ENCODE measurements around the gene TBXAS1.

Gene TBXAS1

DNA sequence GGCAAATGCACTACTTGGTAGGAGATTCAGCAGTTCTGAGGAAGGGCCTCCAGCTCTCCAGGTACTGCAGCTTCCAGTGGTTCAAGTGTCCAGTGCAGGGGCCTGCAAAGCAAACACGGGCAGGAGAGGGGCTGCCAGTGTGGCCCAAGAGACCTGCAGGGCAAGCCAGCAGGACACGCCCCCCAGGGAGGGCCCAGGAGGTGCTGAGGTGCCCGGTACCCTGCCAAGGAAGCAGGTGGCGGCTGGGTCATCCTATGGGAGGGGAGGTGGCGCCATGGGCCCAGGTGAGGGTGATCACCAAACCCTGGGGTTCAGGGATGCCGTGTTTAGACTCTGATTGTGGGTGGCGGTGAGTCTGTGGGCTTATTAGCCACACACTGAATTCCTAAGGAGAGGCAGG lies 188.0 kb downstream of the TBXAS1 start:
- TF ChIP-seq ZFX (IDR thresholded peaks at IDR 0.05): no peak
- TF ChIP-seq, protein P1, sequence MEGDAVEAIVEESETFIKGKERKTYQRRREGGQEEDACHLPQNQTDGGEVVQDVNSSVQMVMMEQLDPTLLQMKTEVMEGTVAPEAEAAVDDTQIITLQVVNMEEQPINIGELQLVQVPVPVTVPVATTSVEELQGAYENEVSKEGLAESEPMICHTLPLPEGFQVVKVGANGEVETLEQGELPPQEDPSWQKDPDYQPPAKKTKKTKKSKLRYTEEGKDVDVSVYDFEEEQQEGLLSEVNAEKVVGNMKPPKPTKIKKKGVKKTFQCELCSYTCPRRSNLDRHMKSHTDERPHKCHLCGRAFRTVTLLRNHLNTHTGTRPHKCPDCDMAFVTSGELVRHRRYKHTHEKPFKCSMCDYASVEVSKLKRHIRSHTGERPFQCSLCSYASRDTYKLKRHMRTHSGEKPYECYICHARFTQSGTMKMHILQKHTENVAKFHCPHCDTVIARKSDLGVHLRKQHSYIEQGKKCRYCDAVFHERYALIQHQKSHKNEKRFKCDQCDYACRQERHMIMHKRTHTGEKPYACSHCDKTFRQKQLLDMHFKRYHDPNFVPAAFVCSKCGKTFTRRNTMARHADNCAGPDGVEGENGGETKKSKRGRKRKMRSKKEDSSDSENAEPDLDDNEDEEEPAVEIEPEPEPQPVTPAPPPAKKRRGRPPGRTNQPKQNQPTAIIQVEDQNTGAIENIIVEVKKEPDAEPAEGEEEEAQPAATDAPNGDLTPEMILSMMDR (conservative IDR thresholded peaks at IDR 0.05): no peak
- no peak overlapping the region for H3K27ac ChIP-seq

DNA sequence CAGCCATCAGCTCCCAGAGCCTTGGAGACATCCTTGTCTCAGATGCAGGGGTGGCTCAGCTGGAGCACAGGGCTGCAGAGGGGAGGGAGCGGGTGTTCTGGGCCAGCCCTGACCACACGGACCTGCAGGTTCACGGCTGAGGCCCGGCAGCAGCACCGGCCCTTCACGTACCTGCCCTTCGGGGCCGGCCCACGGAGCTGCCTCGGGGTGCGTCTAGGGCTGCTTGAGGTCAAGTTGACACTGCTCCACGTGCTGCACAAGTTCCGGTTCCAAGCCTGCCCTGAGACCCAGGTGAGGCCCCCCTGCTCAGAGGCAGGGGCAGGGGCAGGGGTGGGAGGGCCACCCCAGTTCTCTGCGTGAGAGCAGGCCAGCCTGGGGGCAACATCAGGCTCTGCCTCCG lies 188.5 kb downstream of the TBXAS1 start:
- TF ChIP-seq ZFX (IDR thresholded peaks at IDR 0.05): no peak
- TF ChIP-seq, protein P1 (conservative IDR thresholded peaks at IDR 0.05): no peak

DNA sequence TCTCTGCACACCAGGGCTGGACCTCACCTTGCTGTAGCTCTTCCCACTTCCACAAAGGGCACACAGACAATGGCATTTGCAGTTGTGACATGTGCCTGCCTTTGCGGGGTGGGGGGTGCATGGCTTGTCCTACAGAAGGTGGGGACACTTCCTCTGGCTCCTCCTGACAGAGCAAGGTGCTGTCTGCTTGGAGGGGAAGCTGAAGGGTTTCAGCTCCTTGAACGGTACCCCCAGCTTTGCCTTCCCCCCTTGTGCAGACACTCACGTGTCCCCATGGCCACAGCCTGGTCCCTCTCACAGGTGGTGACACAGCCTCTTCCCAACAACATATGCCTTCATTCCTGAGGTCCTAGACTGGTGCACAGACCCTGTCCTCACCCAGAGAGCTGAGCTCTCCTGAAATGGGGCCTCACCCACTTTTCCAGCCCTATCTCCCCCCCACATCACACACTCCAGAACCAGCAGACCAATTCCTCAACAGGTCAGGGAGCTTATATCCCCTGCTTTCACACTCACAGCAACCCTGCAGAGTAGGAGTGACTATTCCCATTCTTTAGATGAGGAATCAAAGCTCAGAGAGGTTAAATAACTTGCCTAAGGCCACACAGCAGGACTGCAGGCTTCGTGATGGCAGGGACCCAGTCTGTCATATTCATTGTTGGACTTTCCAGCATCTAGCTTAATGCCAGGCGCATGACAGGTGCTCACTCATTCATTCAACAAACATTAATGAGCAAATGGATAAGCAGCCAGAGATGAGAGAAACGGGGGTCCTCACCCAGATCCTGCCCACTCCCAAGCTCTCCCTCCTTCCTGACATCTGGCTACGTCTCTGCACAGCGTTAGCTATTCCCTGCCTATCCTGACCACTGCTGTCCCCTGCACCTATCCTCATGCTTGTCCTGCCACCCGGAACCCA lies 189.3 kb downstream of the TBXAS1 start:
- TF ChIP-seq, protein P1 (conservative IDR thresholded peaks at IDR 0.05): no peak
- TF ChIP-seq ZFX (IDR thresholded peaks at IDR 0.05): no peak
- no peak overlapping the region for H3K27ac ChIP-seq

More for the DNA sequence above, 188.5 kb downstream of the TBXAS1 start:
- no peak overlapping the region for H3K27ac ChIP-seq

DNA sequence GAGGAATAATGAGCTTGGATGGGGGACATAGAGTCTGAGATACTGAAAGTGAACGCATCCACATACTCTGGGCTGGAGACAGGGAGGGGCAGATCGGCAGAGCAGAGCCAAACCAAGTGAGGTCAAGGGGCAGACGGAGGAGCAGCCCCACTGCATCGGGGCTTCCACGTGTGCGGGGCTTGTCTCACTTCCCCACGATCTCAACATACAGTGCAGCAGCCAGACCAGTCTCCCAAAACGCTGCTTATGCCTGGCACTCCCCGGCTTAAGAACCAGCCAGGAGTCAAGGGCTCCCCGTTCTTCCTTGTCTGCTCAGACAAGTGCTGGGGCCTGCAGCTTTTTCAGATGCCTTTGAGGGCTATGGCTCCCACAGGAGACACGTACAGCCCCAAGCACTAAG lies 190.1 kb downstream of the TBXAS1 start:
- no peak overlapping the region for H3K27ac ChIP-seq
- TF ChIP-seq ZFX (IDR thresholded peaks at IDR 0.05): no peak
- TF ChIP-seq, protein P1 (conservative IDR thresholded peaks at IDR 0.05): no peak

DNA sequence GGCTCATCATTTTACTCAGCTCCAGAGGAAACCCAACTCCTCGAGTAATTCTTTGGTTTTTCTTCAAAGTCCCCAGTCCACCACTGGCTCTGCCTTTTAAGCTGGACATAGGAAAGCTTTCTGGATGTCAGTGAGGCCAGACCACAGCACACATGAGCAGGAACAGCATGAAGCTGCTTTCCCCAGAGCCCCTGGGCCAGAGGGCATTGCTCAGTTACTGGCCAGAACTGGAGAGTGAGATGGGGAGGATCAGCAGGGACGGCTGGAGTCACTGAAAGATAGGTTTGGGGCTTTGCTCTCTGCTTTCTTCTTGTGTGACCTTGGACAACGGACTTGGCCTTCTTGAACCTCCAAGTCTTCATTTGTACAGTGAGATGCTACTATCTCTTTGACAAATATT lies 190.5 kb downstream of the TBXAS1 start:
- H3K27ac ChIP-seq: no peak overlapping the region
- no peak for TF ChIP-seq ZFX (IDR thresholded peaks at IDR 0.05)
- TF ChIP-seq, protein P1 (conservative IDR thresholded peaks at IDR 0.05): no peak

DNA sequence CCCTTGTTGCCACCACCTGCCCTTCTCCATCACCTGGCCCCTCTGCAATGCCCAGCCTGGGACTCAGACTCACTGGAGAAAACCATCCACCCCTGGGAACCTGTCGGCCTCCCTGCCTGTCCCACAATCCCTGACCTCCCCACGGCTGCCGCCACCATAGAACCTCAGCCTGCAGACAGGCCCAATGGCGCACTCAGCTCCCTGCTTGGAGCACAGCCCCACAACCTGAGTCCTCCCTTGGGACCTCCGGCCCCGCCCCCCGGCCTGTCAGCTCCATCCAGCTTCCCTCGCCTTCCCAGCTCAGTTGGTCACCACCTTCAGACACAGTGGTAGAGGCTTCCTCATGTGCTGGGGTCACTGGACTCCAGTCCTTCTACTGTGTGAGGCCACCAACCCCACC lies 192.5 kb downstream of the TBXAS1 start:
- no peak for TF ChIP-seq ZFX (IDR thresholded peaks at IDR 0.05)
- TF ChIP-seq, protein P1 (conservative IDR thresholded peaks at IDR 0.05): no peak
- no peak overlapping the region for H3K27ac ChIP-seq

DNA sequence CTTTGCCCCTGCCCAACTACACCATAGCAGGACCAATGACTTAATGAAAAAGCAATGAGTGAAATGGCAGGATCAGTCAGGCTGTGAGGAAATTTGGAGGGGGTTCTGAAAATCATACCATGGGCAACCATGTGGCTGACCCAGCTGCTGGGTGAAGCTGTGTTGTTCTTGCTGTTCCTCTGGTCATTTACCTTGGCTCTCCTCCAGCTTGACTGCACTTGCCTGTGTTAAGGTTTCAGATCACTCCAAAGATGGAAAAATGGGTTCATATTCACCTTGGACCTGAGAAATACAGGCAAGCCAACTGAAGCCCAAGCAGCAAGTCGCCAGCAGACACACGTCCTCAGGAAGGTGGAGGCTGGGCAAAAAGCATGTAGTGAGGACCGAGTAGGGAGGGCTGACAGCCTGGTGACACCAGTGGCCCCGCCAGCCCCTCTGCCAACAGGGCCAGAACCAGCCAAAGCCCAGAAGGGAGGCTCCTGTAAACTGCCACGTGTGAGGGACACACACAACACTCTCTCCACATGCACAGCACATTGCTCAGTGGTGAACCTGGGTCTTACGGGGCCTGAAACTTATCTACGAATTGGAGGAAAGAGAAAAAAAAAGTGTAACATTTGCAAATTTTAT lies 193.6 kb downstream of the TBXAS1 start:
- TF ChIP-seq, protein P1 (conservative IDR thresholded peaks at IDR 0.05): no peak
- TF ChIP-seq ZFX (IDR thresholded peaks at IDR 0.05): no peak
- H3K27ac ChIP-seq: peak overlapping the region; percentile 59
